Myocyte (in vitro differentiated cells): ENCODE measurements around the gene ITGA4. TPM values are rescaled to one million over a fixed set of nuclear protein-coding genes. Genes with fewer than 3 reads are reported as not detected.
A peak's percentile ranks its signal among the peaks of the same experiment; 100 is the strongest.

ENCODE experiments used
- DNase-seq: peaks from one replicate; pipeline ENCODE4 v3.0.0-alpha.2; 2012; ENCODE audit warnings: low read depth
- total RNA-seq: library from RNA; depleted of rRNA; stranded (reverse); fragments of >200 nt; gene quantifications from 2 replicates; pipeline ENCODE4 v1.2.3, GENCODE V29; 2014

The ITGA4 gene
- total RNA-seq, 1 donor from 2014 or later, result 31.9 TPM

- DNase-seq, result no peak
Observed at GRCh38 chr2:181570833-181571661, 113.9 kb downstream of the ITGA4 start.

GRCh38 chr2:181573140-181573736 is 116.1 kb downstream of the ITGA4 start:
- DNase-seq, result peak; percentile 49

DNA sequence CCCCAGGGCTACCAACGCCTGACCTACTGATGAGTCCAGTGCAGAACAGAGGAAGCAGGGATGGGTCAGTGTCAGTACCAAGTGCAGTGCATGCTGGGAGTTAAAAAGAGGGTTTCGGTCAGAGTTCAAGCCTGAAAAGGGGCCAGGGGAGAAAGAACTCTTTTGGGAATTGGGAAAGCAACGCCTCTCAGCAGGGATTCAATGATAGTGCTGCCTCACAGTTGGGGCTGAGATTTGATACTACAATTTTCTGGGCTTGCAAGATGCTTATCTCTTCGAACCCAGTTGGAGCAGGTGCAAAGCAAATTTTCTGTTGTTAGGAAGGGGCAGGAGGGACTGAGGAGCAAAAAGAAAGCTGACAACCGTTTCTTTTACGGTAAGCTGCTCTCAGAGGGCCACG is 117.1 kb downstream of the ITGA4 start:
- no peak for DNase-seq

GRCh38 chr2:181575024-181575649 is 118.0 kb downstream of the ITGA4 start:
- DNase-seq, result no peak

GRCh38 chr2:181575650-181576025 is 118.5 kb downstream of the ITGA4 start:
- DNase-seq, result no peak

DNA sequence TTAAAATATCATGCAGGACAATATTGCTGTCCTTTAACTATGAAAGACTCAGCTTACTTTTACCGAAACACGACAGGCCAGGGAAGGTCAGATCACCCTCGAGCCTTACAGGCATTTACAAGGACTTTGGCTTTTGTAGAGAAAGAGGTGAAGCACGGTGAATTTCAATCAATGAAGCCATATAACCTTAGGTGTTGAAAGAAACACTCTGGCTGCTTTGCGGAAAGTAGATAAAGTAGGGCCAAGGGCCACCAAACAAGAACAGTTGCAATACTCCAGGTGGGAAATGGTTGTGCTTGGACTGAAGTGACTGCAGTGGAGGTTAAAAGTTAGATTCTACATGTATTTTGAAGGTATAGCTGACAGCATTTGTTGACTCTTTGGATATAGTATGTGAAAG is 119.2 kb downstream of the ITGA4 start:
- DNase-seq, result no peak

GRCh38 chr2:181578829-181579228 is 121.6 kb downstream of the ITGA4 start:
- no peak for DNase-seq

GRCh38 chr2:181581534-181581933 is 124.3 kb downstream of the ITGA4 start:
- no peak for DNase-seq

- DNase-seq, result no peak
Observed at GRCh38 chr2:181585732-181586131, 128.5 kb downstream of the ITGA4 start.

Other genes with a start within 250 kb of the ITGA4 start
- gene CERKL, start 199.7 kb downstream of the ITGA4 start, total RNA-seq, result not detected in 2 replicates
- gene NEUROD1, start 223.1 kb downstream of the ITGA4 start, total RNA-seq, result not detected in 2 replicates